ENCODE results near the gene FUT6.
"Not testable (repeated sequence)": the region's sequence is repeated elsewhere in the genome, so short reads cannot be mapped to it uniquely, and the experiment has no call there.

Gene FUT6

DNA sequence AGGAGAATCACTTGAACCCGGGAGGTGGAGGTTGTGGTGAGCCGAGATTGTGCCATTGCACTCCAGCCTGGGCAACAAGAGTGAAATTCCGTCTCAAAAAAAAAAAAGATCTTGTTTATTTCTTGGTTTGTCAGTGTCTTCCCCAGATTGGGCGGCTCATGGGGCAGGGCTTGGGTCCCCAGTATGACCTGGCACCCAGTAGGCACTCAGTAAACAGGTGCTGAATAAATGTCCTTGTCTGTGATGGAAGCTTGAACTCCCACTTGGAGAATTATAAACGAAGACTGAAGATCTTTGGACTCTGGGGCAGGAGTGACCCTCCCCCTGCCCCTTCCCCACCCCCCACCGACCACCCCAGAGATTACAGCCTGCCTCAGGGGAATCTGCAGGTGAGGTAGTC is 40.7 kb upstream of the FUT6 start:
- no peak for DNase-seq (ENCODE audit: low spot score)
- in situ Hi-C loops (cut with MboI; ENCODE audit: low pct_unique_long_range_greater_than_20kb, low sequenced_read_pairs, unreplicated experiment): no loop called here
- TF ChIP-seq, protein P1, sequence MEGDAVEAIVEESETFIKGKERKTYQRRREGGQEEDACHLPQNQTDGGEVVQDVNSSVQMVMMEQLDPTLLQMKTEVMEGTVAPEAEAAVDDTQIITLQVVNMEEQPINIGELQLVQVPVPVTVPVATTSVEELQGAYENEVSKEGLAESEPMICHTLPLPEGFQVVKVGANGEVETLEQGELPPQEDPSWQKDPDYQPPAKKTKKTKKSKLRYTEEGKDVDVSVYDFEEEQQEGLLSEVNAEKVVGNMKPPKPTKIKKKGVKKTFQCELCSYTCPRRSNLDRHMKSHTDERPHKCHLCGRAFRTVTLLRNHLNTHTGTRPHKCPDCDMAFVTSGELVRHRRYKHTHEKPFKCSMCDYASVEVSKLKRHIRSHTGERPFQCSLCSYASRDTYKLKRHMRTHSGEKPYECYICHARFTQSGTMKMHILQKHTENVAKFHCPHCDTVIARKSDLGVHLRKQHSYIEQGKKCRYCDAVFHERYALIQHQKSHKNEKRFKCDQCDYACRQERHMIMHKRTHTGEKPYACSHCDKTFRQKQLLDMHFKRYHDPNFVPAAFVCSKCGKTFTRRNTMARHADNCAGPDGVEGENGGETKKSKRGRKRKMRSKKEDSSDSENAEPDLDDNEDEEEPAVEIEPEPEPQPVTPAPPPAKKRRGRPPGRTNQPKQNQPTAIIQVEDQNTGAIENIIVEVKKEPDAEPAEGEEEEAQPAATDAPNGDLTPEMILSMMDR (IDR thresholded peaks at IDR 0.05; ENCODE audit: extremely low read depth, insufficient read depth, missing control alignments): no peak

DNA sequence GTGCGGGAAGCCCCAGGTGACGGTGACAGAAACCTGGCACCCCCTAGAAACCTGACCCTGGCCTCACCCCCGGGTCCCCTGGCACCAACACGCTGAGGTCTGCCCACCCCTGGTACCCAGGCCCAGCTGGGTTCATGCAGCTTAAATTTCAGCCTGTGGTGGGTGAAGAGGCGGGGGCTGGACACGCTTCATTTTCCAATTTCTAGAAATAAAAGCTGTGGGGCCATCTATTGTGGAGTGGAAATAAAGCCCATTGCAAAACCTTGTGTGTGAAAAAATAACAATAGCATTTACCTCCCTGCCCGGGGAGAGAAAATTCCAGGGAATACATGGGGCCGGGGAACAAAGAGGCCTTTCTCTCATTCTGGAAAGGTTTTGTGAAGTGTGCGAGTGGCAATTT is 38.4 kb upstream of the FUT6 start:
- TF ChIP-seq, protein P1 (IDR thresholded peaks at IDR 0.05; ENCODE audit: extremely low read depth, insufficient read depth, missing control alignments): no peak
- in situ Hi-C loops (cut with MboI; ENCODE audit: low pct_unique_long_range_greater_than_20kb, low sequenced_read_pairs, unreplicated experiment): no loop called here

DNA sequence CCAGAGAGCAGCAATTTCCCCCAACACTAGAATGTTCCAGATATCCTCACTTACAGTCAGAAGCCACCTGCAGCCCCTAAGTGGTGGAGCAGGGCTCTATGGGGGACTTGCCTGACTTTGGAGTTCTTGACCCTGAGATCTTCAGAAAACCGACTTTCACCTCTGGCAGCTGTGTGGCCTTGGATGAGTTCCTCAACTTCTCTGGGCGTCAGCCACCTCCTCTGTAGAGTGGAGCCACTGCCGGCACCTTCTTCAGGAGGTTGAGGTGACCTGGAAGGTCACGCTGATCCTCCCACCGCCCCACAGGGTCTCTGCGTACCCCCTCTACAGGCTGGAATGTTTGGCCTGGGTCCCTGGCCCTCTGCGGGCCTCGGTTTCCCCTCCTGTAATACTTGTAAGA is 37.9 kb upstream of the FUT6 start:
- in situ Hi-C loops (cut with MboI; ENCODE audit: low pct_unique_long_range_greater_than_20kb, low sequenced_read_pairs, unreplicated experiment): no loop called here
- TF ChIP-seq, protein P1 (IDR thresholded peaks at IDR 0.05; ENCODE audit: extremely low read depth, insufficient read depth, missing control alignments): no peak
- DNase-seq (ENCODE audit: low spot score): no peak

More for the DNA sequence above, 38.4 kb upstream of the FUT6 start:
- no peak for DNase-seq (ENCODE audit: low spot score)

DNA sequence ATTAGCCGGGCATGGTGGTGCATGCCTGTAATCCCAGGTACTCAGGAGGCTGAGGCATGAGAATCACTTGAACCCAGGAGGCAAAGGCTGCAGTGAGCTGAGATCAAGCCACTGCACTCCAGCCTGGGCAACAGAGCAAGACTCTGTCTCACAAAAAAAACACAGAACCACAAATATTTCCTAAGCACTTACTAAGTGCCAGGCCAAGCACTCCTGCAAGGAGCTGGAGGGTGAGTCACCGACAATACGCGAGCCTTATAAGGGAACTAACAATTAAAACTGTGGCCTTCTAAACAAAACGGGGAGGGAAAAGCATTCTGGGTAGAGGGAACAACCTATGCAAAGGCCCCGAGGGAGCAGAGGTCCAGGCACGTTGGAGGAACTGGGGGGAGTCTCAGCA is 35.0 kb upstream of the FUT6 start:
- DNase-seq (ENCODE audit: low spot score); in situ Hi-C loops (cut with MboI; ENCODE audit: low pct_unique_long_range_greater_than_20kb, low sequenced_read_pairs, unreplicated experiment): not testable (repeated sequence)

DNA sequence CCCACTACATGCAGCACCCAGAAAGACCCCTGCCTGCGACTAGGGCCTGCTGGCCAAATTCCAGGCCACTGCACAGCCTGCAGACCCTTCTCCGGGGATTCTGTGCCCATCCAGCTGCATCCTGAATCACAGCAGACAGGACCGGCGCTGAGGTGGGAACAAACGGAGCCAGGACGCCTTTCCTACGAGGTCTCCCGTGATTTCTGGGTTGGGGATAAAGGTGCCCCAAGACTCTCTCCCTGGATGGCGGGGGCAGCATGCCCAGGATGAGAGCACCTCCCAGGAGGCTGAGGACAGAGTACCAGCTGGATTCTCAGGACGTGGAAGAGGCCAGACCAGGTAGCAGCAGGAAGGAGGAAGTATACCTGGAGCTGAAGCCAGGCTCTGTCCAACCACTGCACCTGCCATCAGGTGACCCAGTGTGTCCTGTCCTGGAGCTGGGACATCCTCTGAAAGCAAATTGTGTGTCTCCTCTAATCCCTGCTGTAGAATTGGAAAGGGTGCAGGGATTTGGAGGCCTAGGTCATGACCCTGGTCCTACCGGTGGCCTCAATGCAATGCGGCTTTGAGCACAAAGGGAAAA is 34.2 kb upstream of the FUT6 start:
- TF ChIP-seq, protein P1 (IDR thresholded peaks at IDR 0.05; ENCODE audit: extremely low read depth, insufficient read depth, missing control alignments): no peak
- in situ Hi-C loops (cut with MboI; ENCODE audit: low pct_unique_long_range_greater_than_20kb, low sequenced_read_pairs, unreplicated experiment): no loop called here
- DNase-seq (ENCODE audit: low spot score): no peak

DNA sequence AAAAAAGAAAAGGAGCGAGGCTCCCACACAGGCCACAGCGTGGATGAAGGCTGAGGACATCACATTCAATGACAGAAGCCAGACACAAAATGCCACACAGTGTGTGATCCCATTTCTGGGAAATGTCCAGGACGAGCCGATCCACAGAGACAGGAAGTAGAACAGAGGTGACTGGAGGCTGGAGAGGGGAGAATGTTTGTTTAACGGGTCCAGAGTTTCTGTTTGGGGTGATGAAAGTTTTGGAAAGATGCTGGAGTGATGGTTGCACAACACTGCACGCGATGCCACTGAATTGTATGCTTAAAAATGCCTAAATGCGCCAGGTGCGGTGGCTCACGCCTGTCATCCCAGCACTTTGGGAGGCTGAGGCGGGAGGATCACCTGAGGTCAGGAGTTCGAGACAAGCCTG is 31.5 kb upstream of the FUT6 start:
- in situ Hi-C loops (cut with MboI; ENCODE audit: low pct_unique_long_range_greater_than_20kb, low sequenced_read_pairs, unreplicated experiment): no loop called here
- TF ChIP-seq, protein P1 (IDR thresholded peaks at IDR 0.05; ENCODE audit: extremely low read depth, insufficient read depth, missing control alignments): no peak
- DNase-seq (ENCODE audit: low spot score): no peak

DNA sequence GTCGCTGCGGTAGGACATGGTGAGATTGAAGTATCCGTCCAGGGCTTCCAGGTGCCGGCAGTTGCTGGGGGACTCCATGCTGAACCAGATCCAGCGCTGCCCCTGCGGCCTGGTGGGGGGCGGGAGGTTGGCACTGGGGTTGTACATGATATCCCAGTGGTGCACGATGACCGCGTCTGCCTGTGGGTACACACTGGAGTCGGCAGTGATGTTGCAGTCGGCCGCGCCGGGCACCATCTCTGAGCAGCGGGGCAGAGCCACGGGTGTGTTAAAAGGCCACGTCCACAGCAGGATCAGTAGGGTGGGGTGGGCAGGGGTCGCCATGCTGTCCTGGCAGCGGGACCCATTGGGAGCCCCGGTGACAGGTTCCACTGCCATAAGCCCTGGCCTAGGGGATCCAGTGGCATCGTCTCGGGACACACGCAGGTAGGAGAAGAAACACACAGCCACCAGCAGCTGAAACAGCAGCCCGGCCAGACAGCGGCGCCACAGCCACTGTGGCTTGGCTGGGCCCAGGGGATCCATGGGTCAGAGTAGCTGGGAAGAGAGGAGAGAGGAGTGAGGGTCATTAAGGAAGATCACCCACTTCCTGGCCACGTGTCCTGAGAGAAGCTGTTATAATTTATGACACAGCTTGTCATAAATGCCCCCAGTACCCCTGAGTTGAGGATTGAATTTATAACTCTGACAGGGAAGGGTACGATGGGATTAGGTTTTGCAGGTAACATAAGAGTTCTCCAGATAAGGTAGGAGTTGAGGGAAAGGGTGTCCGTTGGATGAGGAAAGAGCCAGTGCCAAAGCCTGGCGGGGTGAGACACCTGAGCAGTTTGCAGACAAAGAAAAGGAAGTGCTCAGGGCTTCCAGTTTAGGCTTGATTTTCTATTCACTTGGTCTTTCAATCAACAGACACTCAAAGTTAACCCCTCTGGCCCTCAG is 28.0 kb upstream of the FUT6 start:
- no peak for DNase-seq (ENCODE audit: low spot score)
- in situ Hi-C loops (cut with MboI; ENCODE audit: low pct_unique_long_range_greater_than_20kb, low sequenced_read_pairs, unreplicated experiment): no loop called here
- TF ChIP-seq, protein P1 (IDR thresholded peaks at IDR 0.05; ENCODE audit: extremely low read depth, insufficient read depth, missing control alignments): no peak
